Upper lobe of left lung (tissue), 6 donors: ENCODE measurements around the gene ATIC. TPM values are rescaled to one million over a fixed set of nuclear protein-coding genes. Genes with fewer than 3 reads are reported as not detected.

Source experiments
- ATAC-seq, 2 donors: fragments of 200-7000 bp; cut with Tn5 transposase; one replicate each; pipeline ENCODE4 v1.9.1; 2022; ENCODE audit warnings: mild to moderate bottlenecking in 2 of 2, moderate library complexity in 2 of 2; ENCODE audit not compliant: low FRiP score in 2 of 2
- DNase-seq, 2 donors: peaks; one replicate each; pipeline ENCODE4 v3.0.0-alpha.2; 2019 to 2020
- H3K27ac ChIP-seq, 4 donors: fragments of 200-600 bp; sonication (generic); one replicate each; pipeline ENCODE4 v1.5.1; 2016 to 2019
- H3K27me3 ChIP-seq, 4 donors: fragments of 200-600 bp; sonication (generic); one replicate each; pipeline ENCODE4 v1.5.1; 2017 to 2019
- H3K36me3 ChIP-seq, 4 donors: fragments of 200-600 bp; sonication (generic); one replicate each; pipeline ENCODE4 v1.5.1; 2016 to 2019
- H3K4me1 ChIP-seq, 4 donors: fragments of 200-600 bp; sonication (generic); one replicate each; pipeline ENCODE4 v1.5.1; 2018 to 2019
- H3K4me3 ChIP-seq, 4 donors: fragments of 200-600 bp; sonication (generic); one replicate each; pipeline ENCODE4 v1.5.1; 2017 to 2019; ENCODE audit warnings: mild to moderate bottlenecking in 2 of 4, moderate library complexity in 1 of 4
- H3K9me3 ChIP-seq, 4 donors: fragments of 200-600 bp; sonication (generic); one replicate each; pipeline ENCODE4 v1.5.1; 2018 to 2019
- CTCF ChIP-seq, 6 experiments: fragments of 450-650 bp in 4 of 6; fragments of 200-600 bp in 2 of 6; sonication (generic) in 2 of 6; IDR thresholded peaks; one replicate each; pipeline ENCODE4 v1.5.1; 2016 to 2019; ENCODE audit warnings: antibody characterized with exemption in 6 of 6
- EP300 ChIP-seq, 4 donors: sonication (generic); formaldehyde crosslinking; IDR thresholded peaks; one replicate each; pipeline ENCODE4 v1.5.1; 2017; ENCODE audit warnings: antibody characterized with exemption in 4 of 4, control low read depth in 2 of 4
- POLR2A ChIP-seq, 4 donors: fragments of 450-650 bp; IDR thresholded peaks; one replicate each; pipeline ENCODE4 v1.5.1; 2016 to 2017; ENCODE audit warnings: antibody characterized with exemption in 4 of 4, mild to moderate bottlenecking in 2 of 4
- POLR2AphosphoS5 ChIP-seq, 2 donors: sonication (generic); formaldehyde crosslinking; IDR thresholded peaks; one replicate each; pipeline ENCODE4 v1.5.1; 2017; ENCODE audit warnings: antibody characterized with exemption in 2 of 2
- WGBS, 2 donors: methylation state at CpG; one replicate each; pipeline ENCODE4 v1.1.5; 2017 to 2018; 5-methylcytosine and 5-hydroxymethylcytosine counted together
- total RNA-seq, 6 donors: library from RNA; depleted of rRNA in 4 of 6; stranded (reverse); fragments of >200 nt in 4 of 6; gene quantifications; one replicate each; pipeline versions ENCODE4 v1.1.0 to v1.2.1, GENCODE V29; 2016 to 2021
- donor health status: DM: no; HTN: no; CAD: no; lungs with moderate emphysema.
- donor health status: DM: no; HTN: yes; CAD: no; lungs with severe emphysema.

ATIC gene
- total RNA-seq, 6 donors from 2014 or later: 25.1 to 69.2 (median 56.6) TPM

GRCh38 chr2:215382480-215382879, 70.6 kb downstream of the ATIC start:
- Histone ChIP-seq H3K4me3 (no peak overlapping the region), H3K27me3 (no peaks in the 10 kb centered on the region), H3K27ac (no peak overlapping the region), H3K36me3 (peaks cover 3 to 70% (median 20%) of the 10 kb centered on the region in 4 donors), H3K4me1 (peaks cover 0 to 6% (median 0%) of the 10 kb centered on the region in 4 donors), H3K9me3 (no peaks in the 10 kb centered on the region)
- TF ChIP-seq POLR2A (IDR thresholded peaks at IDR 0.05) (no peak), EP300 (IDR thresholded peaks at IDR 0.05) (no peak), CTCF (IDR thresholded peaks at IDR 0.05) (no peak), POLR2AphosphoS5 (IDR thresholded peaks at IDR 0.05) (no peak)
- DNase-seq: no peak
- ATAC-seq: no peak

- no peaks in the 10 kb centered on the region for H3K27me3 ChIP-seq
- peaks cover 0 to 6% (median 0%) of the 10 kb centered on the region in 4 donors for H3K4me1 ChIP-seq
- H3K9me3 ChIP-seq: no peaks in the 10 kb centered on the region
- 94 to 98% methylated on average over 8 of the region's 8 CpGs for WGBS, 2 donors
- no peak for TF ChIP-seq POLR2A (IDR thresholded peaks at IDR 0.05)
- no peak for TF ChIP-seq CTCF (IDR thresholded peaks at IDR 0.05)
- TF ChIP-seq POLR2AphosphoS5 (IDR thresholded peaks at IDR 0.05): no peak
- no peak for TF ChIP-seq EP300 (IDR thresholded peaks at IDR 0.05)
- H3K4me3 ChIP-seq: no peak overlapping the region
- H3K36me3 ChIP-seq: peaks cover 3 to 75% (median 15%) of the 10 kb centered on the region in 4 donors
- ATAC-seq: no peak
- DNase-seq: no peak
- no peak overlapping the region for H3K27ac ChIP-seq
These were observed 71.9 kb downstream of the ATIC start for GRCh38 chr2:215383652-215384279.

GRCh38 chr2:215384710-215385109, 72.9 kb downstream of the ATIC start:
- H3K27me3 ChIP-seq: no peaks in the 10 kb centered on the region
- H3K36me3 ChIP-seq: peaks cover 3 to 73% (median 13%) of the 10 kb centered on the region in 4 donors
- H3K4me3 ChIP-seq: no peak overlapping the region
- 82% methylated on average over 7 of the region's 7 CpGs for WGBS, 2 donors
- ATAC-seq (no peak), DNase-seq (no peak)
- no peaks in the 10 kb centered on the region for H3K9me3 ChIP-seq
- peaks cover 0 to 6% (median 0%) of the 10 kb centered on the region in 4 donors for H3K4me1 ChIP-seq
- TF ChIP-seq POLR2A (IDR thresholded peaks at IDR 0.05): no peak
- no peak for TF ChIP-seq POLR2AphosphoS5 (IDR thresholded peaks at IDR 0.05)
- no peak for TF ChIP-seq EP300 (IDR thresholded peaks at IDR 0.05)
- TF ChIP-seq CTCF (IDR thresholded peaks at IDR 0.05): no peak
- no peak overlapping the region for H3K27ac ChIP-seq

- no peaks in the 10 kb centered on the region for H3K9me3 ChIP-seq
- no peak for TF ChIP-seq POLR2AphosphoS5 (IDR thresholded peaks at IDR 0.05)
- no peak for TF ChIP-seq EP300 (IDR thresholded peaks at IDR 0.05)
- TF ChIP-seq POLR2A (IDR thresholded peaks at IDR 0.05): no peak
- TF ChIP-seq CTCF (IDR thresholded peaks at IDR 0.05): no peak
- H3K4me1 ChIP-seq: peaks cover 0 to 6% (median 0%) of the 10 kb centered on the region in 4 donors
- ATAC-seq: no peak
- H3K36me3 ChIP-seq: peaks cover 0 to 71% (median 8%) of the 10 kb centered on the region in 4 donors
- no peak for DNase-seq
- no peak overlapping the region for H3K4me3 ChIP-seq
- no peak overlapping the region for H3K27ac ChIP-seq
- 92 to 98% methylated on average over 7 of the region's 7 CpGs for WGBS, 2 donors
- no peaks in the 10 kb centered on the region for H3K27me3 ChIP-seq
These were observed 74.7 kb downstream of the ATIC start for GRCh38 chr2:215386566-215386965.
